Measurements from ENCODE around the gene CFAP65. TPM values are rescaled to one million over a fixed set of nuclear protein-coding genes. Genes with fewer than 3 reads are reported as not detected.

Gene CFAP65
- polyA plus RNA-seq, 1 experiment, result not detected

DNA sequence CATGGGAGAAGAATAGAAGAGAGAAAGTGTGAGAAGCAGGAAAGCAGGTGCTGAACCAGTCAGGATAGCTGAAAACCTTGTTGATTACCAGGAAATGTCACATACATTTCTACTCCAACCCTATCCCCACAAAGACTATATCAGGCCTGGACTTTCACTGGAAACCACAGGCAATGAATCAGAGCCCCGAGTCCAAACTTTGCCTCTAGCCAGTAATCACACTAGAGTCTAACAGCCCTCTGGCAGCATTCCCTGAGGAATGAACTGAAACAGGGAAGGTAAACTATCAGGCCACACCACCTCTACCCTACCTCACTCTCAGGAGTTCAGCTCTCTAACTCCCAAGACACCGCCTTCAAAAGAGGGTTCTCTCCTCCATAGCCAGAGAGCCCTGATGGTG lies 38.1 kb upstream of the CFAP65 start:
- H3K27ac ChIP-seq (ENCODE audit: low read depth, low read length), result peak overlapping the region; percentile 13
- CTCF ChIA-PET, result interaction anchor here (1.2 to 2.2 kb wide), 6 partner anchors 21 to 84 kb away, joined by 3 to 13 read pairs (median 5); no protein-coding TSS in a partner anchor
- H3K9me3 ChIP-seq (ENCODE audit: control insufficient read depth, insufficient read depth, low read length), result no peaks in the 10 kb centered on the region
- no peak overlapping the region for H3K4me3 ChIP-seq (ENCODE audit: low read depth, low read length)
- TF ChIP-seq, protein P1, sequence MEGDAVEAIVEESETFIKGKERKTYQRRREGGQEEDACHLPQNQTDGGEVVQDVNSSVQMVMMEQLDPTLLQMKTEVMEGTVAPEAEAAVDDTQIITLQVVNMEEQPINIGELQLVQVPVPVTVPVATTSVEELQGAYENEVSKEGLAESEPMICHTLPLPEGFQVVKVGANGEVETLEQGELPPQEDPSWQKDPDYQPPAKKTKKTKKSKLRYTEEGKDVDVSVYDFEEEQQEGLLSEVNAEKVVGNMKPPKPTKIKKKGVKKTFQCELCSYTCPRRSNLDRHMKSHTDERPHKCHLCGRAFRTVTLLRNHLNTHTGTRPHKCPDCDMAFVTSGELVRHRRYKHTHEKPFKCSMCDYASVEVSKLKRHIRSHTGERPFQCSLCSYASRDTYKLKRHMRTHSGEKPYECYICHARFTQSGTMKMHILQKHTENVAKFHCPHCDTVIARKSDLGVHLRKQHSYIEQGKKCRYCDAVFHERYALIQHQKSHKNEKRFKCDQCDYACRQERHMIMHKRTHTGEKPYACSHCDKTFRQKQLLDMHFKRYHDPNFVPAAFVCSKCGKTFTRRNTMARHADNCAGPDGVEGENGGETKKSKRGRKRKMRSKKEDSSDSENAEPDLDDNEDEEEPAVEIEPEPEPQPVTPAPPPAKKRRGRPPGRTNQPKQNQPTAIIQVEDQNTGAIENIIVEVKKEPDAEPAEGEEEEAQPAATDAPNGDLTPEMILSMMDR (IDR thresholded peaks at IDR 0.05; ENCODE audit: low read depth, low read length), result no peak
- H3K27me3 ChIP-seq (ENCODE audit: control insufficient read depth, insufficient read depth, low read length), result no peaks in the 10 kb centered on the region
- POLR2A ChIA-PET, result no interaction called here
- no peak for DNase-seq (ENCODE audit: low read depth, low spot score)

DNA sequence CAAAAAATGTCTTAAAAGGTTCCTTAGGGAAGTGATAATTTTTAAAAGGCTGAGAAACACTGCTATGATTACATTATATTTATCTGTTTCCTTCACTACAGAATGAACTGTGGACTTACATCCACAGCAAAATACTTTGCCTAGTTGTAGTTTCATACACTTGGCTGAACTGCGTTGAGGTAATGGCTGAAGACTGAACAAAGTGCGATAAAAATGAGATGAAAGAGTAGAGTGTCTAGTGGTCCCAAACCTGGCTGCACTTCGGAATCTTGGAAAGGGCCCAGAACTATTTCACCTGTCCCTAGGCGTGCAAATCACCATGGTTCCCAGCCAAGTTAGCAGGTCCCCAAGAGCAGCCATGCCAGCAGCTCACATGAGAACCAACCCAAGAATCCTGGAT lies 37.6 kb upstream of the CFAP65 start:
- Histone ChIP-seq H3K9me3 (ENCODE audit: control insufficient read depth, insufficient read depth, low read length) (no peaks in the 10 kb centered on the region), H3K27me3 (ENCODE audit: control insufficient read depth, insufficient read depth, low read length) (no peaks in the 10 kb centered on the region), H3K4me3 (ENCODE audit: low read depth, low read length) (no peak overlapping the region), H3K27ac (ENCODE audit: low read depth, low read length) (no peak overlapping the region)
- ChIA-PET POLR2A (no interaction called here), CTCF (interaction anchor here (0.7 to 1.9 kb wide), 5 partner anchors 20 to 75 kb away, joined by 3 to 5 read pairs (median 3); no protein-coding TSS in a partner anchor)
- DNase-seq (ENCODE audit: low read depth, low spot score), result no peak
- TF ChIP-seq, protein P1 (IDR thresholded peaks at IDR 0.05; ENCODE audit: low read depth, low read length), result no peak

DNA sequence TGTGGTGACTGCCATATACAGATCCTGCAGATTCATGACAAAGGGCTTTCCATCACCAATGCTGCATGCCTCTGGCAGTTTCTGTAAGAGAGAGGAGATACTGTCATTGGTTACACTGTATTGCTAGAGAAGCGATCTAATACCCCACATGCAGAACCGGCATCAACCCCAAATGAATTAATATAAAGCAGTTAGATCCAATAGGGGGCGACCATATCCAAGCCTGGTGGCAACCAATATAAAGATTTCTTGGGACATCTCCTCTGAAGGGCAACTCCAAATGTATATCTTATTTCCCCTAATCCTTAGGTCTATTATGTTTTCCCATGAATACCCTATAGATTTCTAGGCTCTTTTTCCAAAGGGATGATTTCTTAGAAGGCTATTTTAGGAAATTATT lies 36.8 kb upstream of the CFAP65 start:
- no peak overlapping the region for H3K27ac ChIP-seq (ENCODE audit: low read depth, low read length)
- ChIA-PET POLR2A (no interaction called here), CTCF (interaction anchor here (0.7 to 1.9 kb wide), 4 partner anchors 19 to 75 kb away, joined by 3 to 5 read pairs (median 3); no protein-coding TSS in a partner anchor)
- H3K27me3 ChIP-seq (ENCODE audit: control insufficient read depth, insufficient read depth, low read length), result no peaks in the 10 kb centered on the region
- no peak for DNase-seq (ENCODE audit: low read depth, low spot score)
- no peak overlapping the region for H3K4me3 ChIP-seq (ENCODE audit: low read depth, low read length)
- no peaks in the 10 kb centered on the region; the same call in 1 of the 2 replicates for H3K9me3 ChIP-seq (ENCODE audit: control insufficient read depth, insufficient read depth, low read length)
- TF ChIP-seq, protein P1 (IDR thresholded peaks at IDR 0.05; ENCODE audit: low read depth, low read length), result no peak

DNA sequence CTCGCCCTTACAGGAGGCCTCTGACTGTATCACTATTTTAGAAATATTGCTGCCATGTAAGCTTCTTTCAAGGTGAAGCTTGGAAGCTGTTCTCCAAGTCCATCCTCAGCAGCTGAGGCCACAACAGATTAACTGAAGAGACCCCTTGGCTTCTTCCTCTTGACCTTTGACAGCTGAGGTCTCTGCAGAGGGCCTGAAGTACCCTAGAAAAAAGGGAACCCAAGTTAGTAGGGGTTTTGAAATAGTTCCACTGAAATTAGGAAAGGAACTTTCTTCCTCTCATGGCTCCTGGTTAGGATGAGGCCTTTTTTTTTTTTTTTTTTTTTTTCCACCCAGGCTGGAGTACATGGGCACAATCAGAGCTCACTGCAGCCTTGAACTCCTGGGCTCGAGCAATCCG lies 34.9 kb upstream of the CFAP65 start:
- H3K4me3 ChIP-seq (ENCODE audit: low read depth, low read length), result no peak overlapping the region
- H3K27ac ChIP-seq (ENCODE audit: low read depth, low read length), result no peak overlapping the region
- CTCF ChIA-PET, result interaction anchor here (0.7 to 7.3 kb wide), 6 partner anchors 10 to 79 kb away, joined by 3 to 122 read pairs (median 8); no protein-coding TSS in a partner anchor
- DNase-seq (ENCODE audit: low read depth, low spot score), result no peak
- H3K9me3 ChIP-seq (ENCODE audit: control insufficient read depth, insufficient read depth, low read length), result no peaks in the 10 kb centered on the region; the same call in 1 of the 2 replicates
- TF ChIP-seq, protein P1 (IDR thresholded peaks at IDR 0.05; ENCODE audit: low read depth, low read length), result no peak
- POLR2A ChIA-PET, result interaction anchor here (0.6 kb wide), 1 partner anchor 22 kb away, joined by 3 read pairs; no protein-coding TSS in a partner anchor
- no peaks in the 10 kb centered on the region for H3K27me3 ChIP-seq (ENCODE audit: control insufficient read depth, insufficient read depth, low read length)

DNA sequence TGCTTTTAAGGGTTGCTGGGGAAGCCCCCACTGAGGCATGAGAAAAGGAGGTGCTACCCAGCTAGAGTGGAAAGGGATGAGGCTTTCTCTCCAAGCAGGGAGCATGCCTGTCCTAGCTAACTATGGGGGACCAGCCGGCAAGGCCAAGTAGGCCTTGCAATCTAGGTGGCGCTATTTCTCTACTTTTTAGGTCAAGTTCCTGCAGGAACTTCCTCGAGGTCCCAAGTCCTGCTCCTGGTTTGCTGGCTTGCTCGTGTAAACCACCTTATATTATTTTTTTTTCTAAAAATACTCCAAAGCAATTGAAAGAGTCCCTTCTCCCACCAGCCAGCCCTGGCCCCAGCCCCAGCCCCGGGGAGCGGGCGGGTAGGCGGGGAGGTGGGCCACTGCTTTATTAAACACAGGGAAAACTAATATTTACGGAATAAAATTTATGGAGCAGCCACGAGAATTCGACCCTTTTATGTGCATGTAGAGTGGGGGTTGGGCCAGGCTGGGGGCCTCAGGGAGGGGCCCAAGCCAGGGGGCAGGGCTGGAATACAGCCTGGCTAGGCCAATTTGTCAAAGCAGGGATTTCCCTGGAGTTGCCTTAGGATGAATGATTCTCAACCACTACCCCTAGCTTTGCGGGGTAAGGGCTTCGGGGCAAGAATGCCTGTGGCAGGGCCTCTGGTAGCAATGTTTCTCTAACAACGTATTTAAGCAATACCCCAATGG lies 32.3 kb upstream of the CFAP65 start:
- Histone ChIP-seq H3K27me3 (ENCODE audit: control insufficient read depth, insufficient read depth, low read length) (no peaks in the 10 kb centered on the region), H3K4me3 (ENCODE audit: low read depth, low read length) (no peak overlapping the region), H3K9me3 (ENCODE audit: control insufficient read depth, insufficient read depth, low read length) (no peaks in the 10 kb centered on the region; the same call in 1 of the 2 replicates), H3K27ac (ENCODE audit: low read depth, low read length) (no peak overlapping the region)
- ChIA-PET POLR2A (no interaction called here), CTCF (interaction anchor here (0.6 to 7.3 kb wide), 30 partner anchors 9 to 1493 kb away, joined by 3 to 122 read pairs (median 5); partner anchors contain the start of gene NHEJ1)
- TF ChIP-seq, protein P1 (IDR thresholded peaks at IDR 0.05; ENCODE audit: low read depth, low read length), result peak; percentile 63
- DNase-seq (ENCODE audit: low read depth, low spot score), result peak; percentile 27

All from AG04450 (cell line).